NCI-H524 (cell line): ENCODE measurements around the gene PFDN2.
"Not testable (repeated sequence)": the region's sequence is repeated elsewhere in the genome, so short reads cannot be mapped to it uniquely, and the experiment has no call there.

Experiments
- DNase-seq, 2 experiments: peaks; one replicate each; lab custom pipeline; 2025; lab: John Stamatoyannopoulos, UW

The PFDN2 gene

GRCh38 chr1:161138431-161138830, 20.6 kb upstream of the PFDN2 start:
- DNase-seq, result no peak

DNA sequence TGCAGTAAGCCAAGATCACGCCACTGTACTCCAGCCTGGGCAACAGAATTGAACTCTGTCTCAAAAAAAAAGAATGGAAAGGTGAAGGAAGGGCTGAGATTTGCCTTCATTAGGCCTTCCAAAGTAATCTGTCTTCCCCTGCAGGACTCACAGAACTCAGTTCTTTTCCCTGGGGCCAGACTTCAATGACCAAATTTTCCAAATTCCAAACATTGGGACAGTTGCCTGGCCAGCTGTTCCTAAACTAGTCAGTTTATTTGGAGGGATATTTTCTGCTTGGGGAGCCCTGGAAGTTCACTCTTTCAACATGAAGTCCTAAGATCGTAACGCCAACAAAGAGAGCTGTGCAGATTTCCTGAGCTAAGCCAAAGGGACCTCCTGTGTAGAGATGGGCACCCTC, 20.0 kb upstream of the PFDN2 start:
- no peak for DNase-seq

- no peak for DNase-seq
Measured at GRCh38 chr1:161133220-161133740, 15.4 kb upstream of the PFDN2 start.

DNA sequence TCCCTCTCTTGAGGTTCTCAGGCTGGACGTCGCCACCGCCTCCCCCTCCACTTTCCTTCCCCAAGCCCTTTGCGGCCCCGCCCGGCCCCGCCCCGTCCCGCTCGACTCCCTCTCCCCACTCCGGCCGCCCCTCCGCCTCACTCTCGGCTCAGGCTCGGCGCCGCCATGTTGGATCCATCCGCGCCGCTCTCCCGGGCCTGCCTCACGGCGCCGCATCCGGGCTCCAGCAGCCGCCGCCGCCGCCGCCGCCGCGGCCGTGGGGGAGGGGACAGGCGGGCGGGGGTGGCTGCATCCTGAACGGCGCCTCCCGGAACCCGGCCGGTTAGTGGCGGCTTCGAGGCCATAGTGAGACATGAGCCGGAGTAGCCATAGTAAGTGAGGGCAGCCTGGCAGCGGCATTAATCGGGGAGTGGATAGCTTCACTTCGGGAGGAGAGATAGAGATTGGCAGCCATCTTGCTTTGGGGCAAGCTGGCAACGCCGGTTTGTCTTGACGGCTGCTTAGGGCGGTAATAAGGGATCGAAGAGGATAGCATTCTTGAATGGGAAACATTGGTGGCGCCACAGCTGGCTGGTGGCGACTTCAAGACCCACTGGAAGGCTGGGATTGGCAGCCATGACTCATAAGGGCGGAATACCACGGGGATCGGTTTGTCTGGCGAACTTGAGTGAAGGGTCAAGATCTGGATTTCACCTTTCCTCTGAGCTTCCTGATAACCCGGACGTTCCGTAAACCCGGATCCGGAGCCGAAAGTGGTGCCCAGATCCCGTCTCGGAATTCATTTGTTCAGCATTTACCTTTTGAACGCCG, 14.8 kb upstream of the PFDN2 start, which contains the start of gene DEDD:
DEDD (minus strand) TSS at position 258 of the 810 bp plus-strand sequence. CDS start 8,205 bp downstream, outside the sequence.
- DNase-seq, result peak; percentile 96 to 98

- no peak for DNase-seq
Measured at GRCh38 chr1:161131523-161132409, 13.9 kb upstream of the PFDN2 start.

DNA sequence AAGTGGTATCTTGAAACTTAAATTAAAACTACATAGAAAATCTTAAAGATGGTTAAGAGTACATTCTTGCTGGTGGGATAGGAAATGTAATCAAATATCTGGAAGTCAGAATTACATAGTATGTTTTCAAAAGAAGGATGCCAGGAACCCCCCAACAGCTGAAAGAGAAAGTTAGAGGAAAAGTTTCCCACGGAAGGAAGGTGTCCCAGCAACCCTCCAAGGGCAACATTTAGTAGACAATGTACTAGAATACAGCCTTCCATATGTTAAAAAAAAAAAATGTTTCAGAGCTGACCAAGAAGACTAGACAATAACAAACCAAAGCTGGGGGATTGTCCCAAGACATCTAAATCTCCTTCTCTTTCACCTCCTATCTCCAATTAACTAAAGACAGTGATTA, 12.4 kb upstream of the PFDN2 start:
- no peak for DNase-seq

DNA sequence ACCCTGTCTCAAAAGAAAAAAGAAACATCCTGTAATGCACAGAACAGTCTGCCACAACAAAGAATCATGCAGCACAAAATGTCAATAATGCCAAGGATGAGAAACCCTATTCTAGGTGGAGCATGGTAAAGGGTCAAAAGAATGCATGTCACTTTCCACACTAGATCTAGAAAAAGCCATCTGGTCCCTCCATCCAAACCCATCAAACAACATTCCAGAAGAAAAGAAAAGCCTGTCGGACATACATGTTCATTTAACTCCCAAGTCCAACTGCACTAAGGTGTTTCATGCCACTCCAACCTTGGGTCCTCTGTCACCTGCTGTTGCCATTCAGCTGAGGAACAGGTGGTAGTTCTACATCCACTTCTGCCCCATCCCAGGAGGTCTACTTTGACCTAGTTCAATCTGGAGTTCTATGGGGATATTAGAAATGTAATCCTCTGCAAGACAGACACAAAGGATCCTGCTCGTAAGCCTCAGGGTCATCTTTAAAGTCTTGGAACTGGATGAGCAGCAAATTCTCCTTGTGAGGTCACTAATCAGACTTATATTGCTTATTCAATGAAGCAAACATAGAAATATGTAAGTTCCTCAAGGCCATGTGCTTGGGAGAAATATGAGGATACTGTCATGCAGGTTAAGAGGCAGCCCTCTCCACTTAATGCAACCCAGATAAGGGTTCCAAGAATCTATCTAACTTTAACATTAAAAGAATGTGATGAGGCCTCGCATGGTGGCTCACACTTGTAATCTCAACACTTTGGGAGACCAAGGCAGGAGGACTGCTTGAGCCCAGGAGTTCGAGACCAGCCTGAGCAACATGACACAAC, 11.0 kb upstream of the PFDN2 start:
- DNase-seq, result no peak

GRCh38 chr1:161127649-161128048, 9.8 kb upstream of the PFDN2 start:
- DNase-seq, result no peak

- DNase-seq, result no peak
Measured at GRCh38 chr1:161122967-161123366, 5.1 kb upstream of the PFDN2 start.

- no peak for DNase-seq
Measured at GRCh38 chr1:161121834-161122233, 4.0 kb upstream of the PFDN2 start.

DNA sequence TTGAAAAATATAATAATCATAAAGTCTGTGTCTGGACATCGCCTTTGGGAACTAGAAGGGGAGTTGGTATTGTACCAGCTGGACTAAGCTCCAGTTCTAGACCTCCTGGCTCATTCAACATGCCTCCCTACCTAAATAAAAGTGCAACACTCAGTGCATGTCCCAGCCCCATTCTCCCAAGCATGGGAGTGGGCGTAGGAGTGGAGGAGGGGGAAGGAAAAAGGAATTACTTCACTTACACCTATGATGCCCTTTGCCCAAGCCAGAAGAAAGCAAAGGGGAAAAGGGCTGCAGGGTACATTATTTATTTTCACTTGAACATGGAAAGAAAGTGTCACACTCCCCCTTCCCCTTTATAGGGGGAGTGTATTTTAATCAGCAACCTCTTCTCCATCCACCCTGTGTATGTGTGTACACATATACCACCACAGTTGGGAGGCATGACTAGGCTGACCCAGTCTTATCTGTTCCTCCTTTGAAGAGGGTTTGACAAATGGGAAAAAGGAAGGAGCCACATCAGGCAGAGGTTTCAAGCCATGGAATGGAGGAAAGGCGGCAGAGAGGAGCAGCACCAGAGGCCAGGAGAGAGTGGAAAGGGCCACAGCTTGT, 3.3 kb upstream of the PFDN2 start:
- DNase-seq, result no peak

- peak in 1 of 2 experiments; percentile 22 for DNase-seq
Measured at GRCh38 chr1:161119092-161119903, 1.5 kb upstream of the PFDN2 start.

DNA sequence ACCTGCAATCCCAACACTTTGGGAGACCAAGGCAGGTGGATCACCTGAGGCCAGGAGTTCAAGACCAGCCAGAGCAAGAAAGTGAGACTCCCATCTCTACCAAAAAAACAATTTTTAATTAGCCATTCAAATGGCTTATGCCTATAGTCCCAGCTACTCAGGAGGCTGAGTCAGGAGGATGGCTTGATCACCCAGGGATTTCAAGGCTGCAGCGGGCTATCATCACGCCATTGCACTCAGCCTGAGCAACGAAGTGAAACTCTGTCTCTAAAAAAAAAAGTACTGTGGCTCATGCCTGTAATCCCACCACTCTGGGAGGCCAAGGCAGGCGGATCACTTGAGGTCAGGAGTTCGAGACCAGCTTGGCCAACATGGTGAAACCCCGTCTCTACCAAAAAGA, 1.9 kb downstream of the PFDN2 start:
- not testable (repeated sequence) for DNase-seq

DNA sequence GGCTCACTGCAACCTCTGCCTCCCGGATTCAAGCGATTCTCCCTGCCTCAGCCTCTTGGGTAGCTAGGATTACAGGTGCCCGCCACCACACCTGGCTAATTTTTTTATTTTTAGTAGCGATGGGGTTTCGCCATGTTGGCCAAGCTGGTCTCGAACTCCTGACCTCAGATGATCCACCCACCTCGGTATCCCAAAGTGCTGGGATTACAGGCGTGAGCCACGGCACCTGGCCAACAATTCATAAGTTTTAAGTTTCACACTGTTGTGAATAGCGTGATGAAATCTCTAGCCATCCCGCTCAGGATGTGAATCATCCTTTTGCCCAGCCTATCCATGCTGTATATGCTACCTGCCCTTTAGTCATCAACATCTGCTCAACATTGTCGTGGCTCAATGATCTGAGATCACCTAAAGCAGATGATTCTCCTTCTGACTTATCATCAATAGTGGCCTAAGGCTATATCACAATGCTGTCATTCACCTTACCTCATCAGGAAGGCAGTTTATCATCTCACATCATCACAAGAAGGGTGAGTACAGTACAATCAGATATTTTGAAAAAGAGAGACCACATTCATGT, 2.6 kb downstream of the PFDN2 start:
- no peak for DNase-seq

- DNase-seq, result no peak
Measured at GRCh38 chr1:161114556-161114955, 3.3 kb downstream of the PFDN2 start.

DNA sequence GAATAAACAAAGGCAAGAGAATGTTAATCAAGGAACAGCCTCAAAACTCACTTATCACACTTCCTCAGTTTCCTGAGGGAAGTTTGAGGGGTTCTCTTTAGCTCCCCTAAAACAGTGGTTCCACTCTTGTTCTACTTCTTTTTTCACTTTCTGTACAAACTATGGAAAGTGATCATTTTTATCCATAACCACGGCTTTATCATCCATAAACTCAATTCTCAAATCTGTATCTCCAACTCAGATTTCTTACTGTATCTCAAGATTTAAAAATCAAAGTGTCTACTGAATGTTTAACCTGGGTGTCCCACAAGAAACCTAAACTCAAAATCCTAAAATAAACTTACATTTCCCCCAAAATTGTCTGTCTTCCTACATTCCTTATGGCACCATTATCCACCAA, 3.9 kb downstream of the PFDN2 start:
- DNase-seq, result no peak

DNA sequence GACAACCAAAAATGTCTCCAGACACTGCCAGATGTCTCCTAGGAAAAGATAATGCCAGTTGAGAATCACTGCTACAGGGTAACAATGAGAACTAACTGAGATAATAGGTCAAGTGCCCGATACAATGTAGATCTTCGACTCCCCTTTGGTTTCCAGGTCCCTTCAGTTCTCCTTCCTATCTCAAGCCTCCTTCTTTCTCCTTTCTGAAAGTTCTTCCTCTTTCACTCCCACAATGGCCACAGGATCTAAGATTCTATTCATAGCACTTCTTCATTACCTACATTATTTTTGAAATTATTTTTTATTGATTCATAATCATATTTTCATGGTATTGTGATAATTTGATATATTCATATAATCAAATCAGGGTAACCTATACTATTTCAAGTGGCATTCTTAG, 6.3 kb downstream of the PFDN2 start:
- no peak for DNase-seq

DNA sequence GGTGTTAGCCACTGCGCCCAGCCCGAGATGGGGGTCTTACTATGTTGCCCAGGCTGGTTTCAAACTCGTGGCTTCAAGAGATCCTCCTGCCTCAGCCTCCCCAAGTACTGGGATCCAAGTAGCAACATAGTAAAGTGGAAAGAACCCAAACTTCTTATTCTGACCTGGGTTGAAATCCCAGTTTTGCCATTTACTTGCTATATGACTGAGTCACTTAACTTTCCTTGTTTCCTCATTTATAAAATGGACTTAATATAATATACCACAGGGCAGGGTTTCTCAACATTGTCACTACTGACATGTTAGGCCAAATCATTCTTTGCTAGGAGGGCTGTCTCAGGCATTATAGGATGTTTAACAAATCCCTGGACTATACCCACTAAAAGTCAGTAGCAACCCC, 6.7 kb downstream of the PFDN2 start:
- no peak for DNase-seq

DNA sequence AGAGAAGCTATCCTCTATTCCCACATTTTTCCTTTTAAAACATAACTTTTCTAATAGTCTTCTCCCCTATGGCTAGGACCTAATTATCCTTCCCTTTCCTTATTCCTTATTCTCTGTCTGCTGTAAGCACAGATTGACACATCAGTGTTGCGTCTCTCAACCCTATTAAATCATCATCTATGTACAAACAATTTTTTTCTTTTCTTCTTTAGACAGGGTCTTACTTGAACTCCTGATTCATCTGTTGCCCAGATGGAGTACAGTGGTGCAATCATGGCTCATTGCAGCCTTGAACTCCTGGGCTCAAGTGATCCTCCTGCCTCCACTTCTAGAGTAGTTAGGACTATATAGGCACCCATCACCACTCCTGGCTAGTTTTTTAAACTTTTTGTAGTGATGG, 11.4 kb downstream of the PFDN2 start:
- DNase-seq, result no peak

GRCh38 chr1:161100556-161100955, 17.3 kb downstream of the PFDN2 start:
- no peak for DNase-seq
